ENCODE measurements around the gene RPS15.

The RPS15 gene

DNA sequence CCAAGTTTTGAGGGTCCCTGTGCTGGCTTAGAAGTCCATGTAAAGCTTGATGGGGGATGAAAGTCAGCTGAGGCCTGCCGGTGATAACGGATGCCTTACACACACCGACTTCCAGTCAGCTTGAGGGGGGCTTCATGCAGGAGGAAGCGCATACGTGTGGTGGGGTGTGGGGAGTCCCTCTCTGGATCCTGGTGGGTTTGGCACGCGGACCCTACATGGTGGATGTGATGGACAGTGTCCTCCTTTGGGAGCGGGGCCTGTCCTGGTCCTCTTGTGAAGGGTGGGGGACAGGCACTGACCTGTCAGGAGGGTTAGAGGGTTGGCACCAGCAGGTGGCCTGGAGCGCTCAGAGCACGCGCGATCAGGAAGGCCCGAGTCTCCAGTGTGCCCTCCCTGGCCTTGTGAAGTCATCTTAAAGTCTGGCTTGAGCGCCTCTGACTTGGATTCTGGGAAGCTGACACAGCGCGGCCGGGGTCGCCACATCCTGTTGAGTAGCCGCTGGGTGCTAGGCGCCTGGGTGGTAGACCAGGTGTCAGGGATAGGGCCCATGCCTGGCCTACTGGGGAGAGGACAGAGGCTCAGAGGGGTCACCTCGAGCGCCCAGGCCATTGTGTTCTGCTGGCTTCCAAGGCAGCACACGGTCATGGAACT lies 27.9 kb upstream of the RPS15 start:
- peak overlapping the region in 1 of 2 donors; percentile 84 for H3K4me3 ChIP-seq (replicated peaks in 1 of 2; ENCODE audit: low read depth in 2 of 2, low read length in 2 of 2)
- peak; percentile 35 to 57 for DNase-seq (ENCODE audit: low read depth in 2 of 2)
- TF ChIP-seq, protein P1, sequence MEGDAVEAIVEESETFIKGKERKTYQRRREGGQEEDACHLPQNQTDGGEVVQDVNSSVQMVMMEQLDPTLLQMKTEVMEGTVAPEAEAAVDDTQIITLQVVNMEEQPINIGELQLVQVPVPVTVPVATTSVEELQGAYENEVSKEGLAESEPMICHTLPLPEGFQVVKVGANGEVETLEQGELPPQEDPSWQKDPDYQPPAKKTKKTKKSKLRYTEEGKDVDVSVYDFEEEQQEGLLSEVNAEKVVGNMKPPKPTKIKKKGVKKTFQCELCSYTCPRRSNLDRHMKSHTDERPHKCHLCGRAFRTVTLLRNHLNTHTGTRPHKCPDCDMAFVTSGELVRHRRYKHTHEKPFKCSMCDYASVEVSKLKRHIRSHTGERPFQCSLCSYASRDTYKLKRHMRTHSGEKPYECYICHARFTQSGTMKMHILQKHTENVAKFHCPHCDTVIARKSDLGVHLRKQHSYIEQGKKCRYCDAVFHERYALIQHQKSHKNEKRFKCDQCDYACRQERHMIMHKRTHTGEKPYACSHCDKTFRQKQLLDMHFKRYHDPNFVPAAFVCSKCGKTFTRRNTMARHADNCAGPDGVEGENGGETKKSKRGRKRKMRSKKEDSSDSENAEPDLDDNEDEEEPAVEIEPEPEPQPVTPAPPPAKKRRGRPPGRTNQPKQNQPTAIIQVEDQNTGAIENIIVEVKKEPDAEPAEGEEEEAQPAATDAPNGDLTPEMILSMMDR (IDR thresholded peaks at IDR 0.05; ENCODE audit: low read depth, low read length), result no peak

GRCh38 chr19:1410789-1411188 lies 27.4 kb upstream of the RPS15 start:
- no peak for DNase-seq (ENCODE audit: low read depth in 2 of 2)
- TF ChIP-seq, protein P1 (IDR thresholded peaks at IDR 0.05; ENCODE audit: low read depth, low read length), result no peak
- no peak overlapping the region for H3K4me3 ChIP-seq (replicated peaks in 1 of 2; ENCODE audit: low read depth in 2 of 2, low read length in 2 of 2)

- no peak overlapping the region for H3K4me3 ChIP-seq (replicated peaks in 1 of 2; ENCODE audit: low read depth in 2 of 2, low read length in 2 of 2)
- peak; percentile 53 to 78 for DNase-seq (ENCODE audit: low read depth in 2 of 2)
- TF ChIP-seq, protein P1 (IDR thresholded peaks at IDR 0.05; ENCODE audit: low read depth, low read length), result no peak
These were observed 26.7 kb upstream of the RPS15 start for GRCh38 chr19:1411255-1412191.

DNA sequence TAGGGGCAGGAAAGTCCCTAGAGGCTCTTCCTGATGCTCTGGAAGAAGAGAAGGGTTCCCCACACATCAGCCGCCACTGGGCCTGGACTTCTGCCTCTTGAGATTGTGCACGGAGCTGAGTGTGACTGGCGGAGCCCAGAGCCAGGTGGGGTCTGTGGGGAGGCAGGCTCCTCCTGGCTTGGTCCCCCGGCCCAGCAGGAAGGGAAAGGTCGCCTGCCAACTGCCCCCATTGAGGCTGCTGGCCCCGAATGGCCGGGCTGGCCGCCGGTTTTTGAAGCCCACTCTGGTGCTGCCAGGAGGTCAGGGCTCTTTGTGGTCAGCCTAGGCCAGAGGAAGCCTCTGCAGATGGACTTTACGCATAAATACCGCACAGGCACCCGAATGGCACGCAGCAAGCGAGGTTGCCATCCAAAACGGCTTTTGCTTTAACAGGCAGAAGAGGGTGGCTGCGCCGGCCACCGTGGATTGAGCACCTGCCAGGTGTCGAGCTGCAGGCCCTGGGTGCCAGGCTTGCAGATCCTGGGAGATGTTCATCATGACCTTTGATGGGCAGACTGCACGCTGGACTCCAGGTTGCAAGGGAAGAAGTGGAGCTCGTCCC lies 25.8 kb upstream of the RPS15 start:
- no peak overlapping the region for H3K4me3 ChIP-seq (replicated peaks in 1 of 2; ENCODE audit: low read depth in 2 of 2, low read length in 2 of 2)

DNA sequence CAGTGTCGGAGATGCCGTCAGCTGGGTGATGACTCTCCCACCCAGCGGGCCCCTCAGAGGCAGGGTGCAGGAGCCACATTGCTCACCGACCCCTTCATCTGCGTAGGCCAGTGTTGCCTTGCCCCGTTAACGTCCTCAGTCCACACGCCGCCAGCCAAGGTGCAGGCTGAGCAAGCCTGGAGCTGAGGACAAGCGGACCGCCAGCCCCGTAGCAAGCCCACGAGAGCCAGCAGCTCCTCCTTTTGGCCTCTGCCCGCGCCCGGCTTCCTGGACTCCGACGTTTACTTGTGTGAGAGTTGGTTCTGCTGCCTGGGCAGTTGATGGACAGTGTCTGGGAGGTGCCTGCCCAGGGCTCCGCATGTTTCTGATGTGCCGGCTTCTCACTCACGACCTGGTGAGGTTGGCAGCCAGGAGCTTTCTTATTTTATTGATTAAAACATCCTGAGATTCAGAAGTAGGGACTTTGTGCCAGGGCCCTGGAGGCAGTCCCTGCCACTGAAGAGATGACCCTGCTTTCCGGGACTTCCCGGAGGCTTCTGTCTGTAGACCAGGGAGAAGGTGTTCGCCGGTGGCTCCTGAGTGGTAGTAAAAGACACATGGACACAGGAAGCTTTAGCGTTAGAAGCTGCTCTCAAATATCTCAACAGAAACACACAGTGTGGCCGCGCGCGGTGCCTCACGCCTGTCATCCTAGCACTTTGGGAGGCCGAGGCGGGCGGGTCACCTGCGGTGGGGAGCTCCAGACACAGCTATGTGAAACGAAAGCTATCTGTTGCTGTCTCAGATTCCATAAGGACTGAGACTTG lies 25.0 kb upstream of the RPS15 start:
- DNase-seq (ENCODE audit: low read depth in 2 of 2), result no peak
- TF ChIP-seq, protein P1 (IDR thresholded peaks at IDR 0.05; ENCODE audit: low read depth, low read length), result no peak
- H3K4me3 ChIP-seq (replicated peaks in 1 of 2; ENCODE audit: low read depth in 2 of 2, low read length in 2 of 2), result no peak overlapping the region

More for the DNA sequence above, 25.8 kb upstream of the RPS15 start:
- no peak for DNase-seq (ENCODE audit: low read depth in 2 of 2)
- TF ChIP-seq, protein P1 (IDR thresholded peaks at IDR 0.05; ENCODE audit: low read depth, low read length), result no peak
